MM.1S (cell line): ENCODE measurements around the gene FOXO3.

Experiments used
- EZH2 ChIP-seq: fragments of 300-600 bp; sonication (generic); optimal IDR thresholded peaks from 2 replicates; pipeline ENCODE3; 2017; ENCODE audit warnings: low read depth, mild to moderate bottlenecking, antibody characterized with exemption, low read length, mixed read lengths
- EZH2phosphoT487 ChIP-seq: fragments of 300-600 bp; sonication (generic); IDR thresholded peaks from 2 replicates; pipeline ENCODE4 v1.6.1; 2018; ENCODE audit warnings: antibody characterized with exemption, low read length
- TF ChIP-seq, protein P1 (sequence below): fragments of 300-600 bp; sonication (generic); IDR thresholded peaks from 2 replicates; pipeline ENCODE4 v1.5.1; 2016; ENCODE audit warnings: antibody characterized with exemption, low read length, mixed read lengths

DNA sequence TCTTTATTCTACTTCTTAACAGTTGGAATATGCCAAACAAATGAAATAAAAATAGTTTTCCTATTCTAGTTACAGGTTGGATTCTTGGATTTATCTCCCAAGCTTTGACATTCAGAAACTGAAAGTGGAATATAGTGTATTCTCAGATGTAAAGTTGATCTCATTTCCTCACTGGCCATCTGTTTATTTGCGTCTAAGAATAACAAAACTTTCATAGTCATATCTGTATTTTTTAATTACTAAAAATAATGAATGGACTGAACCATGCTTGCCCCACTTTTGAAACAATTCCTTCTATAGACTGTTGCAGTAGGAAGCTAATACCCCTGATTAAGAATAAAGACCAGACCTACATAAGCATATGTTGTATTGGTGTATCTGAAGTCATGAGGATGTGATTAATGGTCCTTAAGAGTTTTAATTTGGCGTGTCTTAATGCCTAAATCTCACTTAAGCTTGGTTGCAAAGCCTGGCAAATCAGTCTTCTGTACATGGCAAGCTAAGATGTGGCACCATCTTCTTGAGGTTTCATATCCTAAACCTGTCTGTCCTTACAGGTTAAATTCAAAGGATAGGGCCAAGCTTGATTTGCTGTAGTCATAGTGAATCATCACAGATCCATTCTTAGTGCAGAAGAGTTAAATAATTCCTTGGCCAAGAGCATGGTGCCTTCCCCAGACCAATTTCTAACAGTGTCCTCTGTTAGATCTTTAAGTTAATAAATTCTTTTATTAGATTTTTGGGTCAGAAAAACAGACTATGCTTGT, 58.9 kb downstream of the FOXO3 start:
- TF ChIP-seq, protein P1, sequence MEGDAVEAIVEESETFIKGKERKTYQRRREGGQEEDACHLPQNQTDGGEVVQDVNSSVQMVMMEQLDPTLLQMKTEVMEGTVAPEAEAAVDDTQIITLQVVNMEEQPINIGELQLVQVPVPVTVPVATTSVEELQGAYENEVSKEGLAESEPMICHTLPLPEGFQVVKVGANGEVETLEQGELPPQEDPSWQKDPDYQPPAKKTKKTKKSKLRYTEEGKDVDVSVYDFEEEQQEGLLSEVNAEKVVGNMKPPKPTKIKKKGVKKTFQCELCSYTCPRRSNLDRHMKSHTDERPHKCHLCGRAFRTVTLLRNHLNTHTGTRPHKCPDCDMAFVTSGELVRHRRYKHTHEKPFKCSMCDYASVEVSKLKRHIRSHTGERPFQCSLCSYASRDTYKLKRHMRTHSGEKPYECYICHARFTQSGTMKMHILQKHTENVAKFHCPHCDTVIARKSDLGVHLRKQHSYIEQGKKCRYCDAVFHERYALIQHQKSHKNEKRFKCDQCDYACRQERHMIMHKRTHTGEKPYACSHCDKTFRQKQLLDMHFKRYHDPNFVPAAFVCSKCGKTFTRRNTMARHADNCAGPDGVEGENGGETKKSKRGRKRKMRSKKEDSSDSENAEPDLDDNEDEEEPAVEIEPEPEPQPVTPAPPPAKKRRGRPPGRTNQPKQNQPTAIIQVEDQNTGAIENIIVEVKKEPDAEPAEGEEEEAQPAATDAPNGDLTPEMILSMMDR, result no peak
- no peak for TF ChIP-seq EZH2
- no peak for TF ChIP-seq EZH2phosphoT487
